ENCODE results near the gene CBX8. TPM values are rescaled to one million over a fixed set of nuclear protein-coding genes. Genes with fewer than 3 reads are reported as not detected.
A peak's percentile ranks its signal among the peaks of the same experiment; 100 is the strongest.

Gene CBX8
- polyA plus RNA-seq, 1 experiment = 0.37 TPM

GRCh38 chr17:79750650-79751545, 46.0 kb downstream of the CBX8 start:
- CTCF ChIA-PET = interaction anchor here (1.0 kb wide), 1 partner anchor 10 kb away, joined by 3 read pairs; no protein-coding TSS in a partner anchor
- Histone ChIP-seq H3K27ac (ENCODE audit: low read depth, low read length) (no peak overlapping the region), H3K27me3 (ENCODE audit: control insufficient read depth, insufficient read depth, low read length) (peaks cover 54% of the 10 kb centered on the region), H3K4me3 (ENCODE audit: low read depth, low read length) (no peak overlapping the region), H3K9me3 (ENCODE audit: control insufficient read depth, insufficient read depth, low read length) (no peaks in the 10 kb centered on the region; the same call in 1 of the 2 replicates)
- POLR2A ChIA-PET = no interaction called here
- no peak for TF ChIP-seq CTCF (IDR thresholded peaks at IDR 0.05; ENCODE audit: low read depth, low read length)
- no peak for DNase-seq (ENCODE audit: low read depth, low spot score)

GRCh38 chr17:79749958-79750357, 46.9 kb downstream of the CBX8 start:
- no peak for DNase-seq (ENCODE audit: low read depth, low spot score)
- POLR2A ChIA-PET = no interaction called here
- TF ChIP-seq CTCF (IDR thresholded peaks at IDR 0.05; ENCODE audit: low read depth, low read length) = no peak
- Histone ChIP-seq H3K9me3 (ENCODE audit: control insufficient read depth, insufficient read depth, low read length) (no peaks in the 10 kb centered on the region; the same call in 1 of the 2 replicates), H3K4me3 (ENCODE audit: low read depth, low read length) (no peak overlapping the region), H3K27ac (ENCODE audit: low read depth, low read length) (no peak overlapping the region), H3K27me3 (ENCODE audit: control insufficient read depth, insufficient read depth, low read length) (peaks cover 58% of the 10 kb centered on the region)
- CTCF ChIA-PET = interaction anchor here (0.6 to 1.2 kb wide), 2 partner anchors 8 to 9 kb away, joined by 3 to 5 read pairs; no protein-coding TSS in a partner anchor

DNA sequence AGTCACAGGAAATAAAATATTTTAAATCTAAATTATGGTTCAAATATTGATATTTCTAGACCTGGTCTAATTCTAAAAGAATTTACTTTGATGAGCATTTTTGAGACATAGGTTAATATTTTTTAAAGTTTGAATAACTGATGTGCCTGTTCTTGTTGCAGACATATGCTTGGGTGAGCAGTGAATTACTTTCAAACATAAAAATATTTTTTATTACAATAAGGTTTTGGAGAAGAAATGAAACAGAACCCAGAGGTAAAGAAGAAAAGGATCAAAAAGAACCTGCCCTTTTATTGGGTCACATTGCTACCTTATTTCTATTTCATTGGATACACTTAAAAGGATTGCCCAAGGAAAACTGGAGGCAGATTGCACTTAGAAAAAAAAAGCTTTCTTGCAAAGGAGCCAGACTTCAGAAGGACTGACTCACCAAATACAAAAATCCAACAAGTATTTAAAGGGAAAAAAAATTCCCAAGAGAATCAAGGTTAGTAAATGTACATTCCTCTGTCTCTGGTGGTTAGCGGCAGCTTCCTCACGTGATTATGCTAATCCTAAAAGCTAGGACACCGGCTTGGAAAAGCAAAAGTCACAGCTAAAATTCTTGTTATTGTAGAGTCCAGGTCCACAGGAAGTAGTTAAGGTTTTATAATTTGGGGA, 47.6 kb downstream of the CBX8 start:
- POLR2A ChIA-PET = no interaction called here
- CTCF ChIA-PET = interaction anchor here (1.2 kb wide), 1 partner anchor 8 kb away, joined by 5 read pairs; no protein-coding TSS in a partner anchor
- Histone ChIP-seq H3K27ac (ENCODE audit: low read depth, low read length) (no peak overlapping the region), H3K4me3 (ENCODE audit: low read depth, low read length) (no peak overlapping the region), H3K27me3 (ENCODE audit: control insufficient read depth, insufficient read depth, low read length) (peaks cover 55% of the 10 kb centered on the region), H3K9me3 (ENCODE audit: control insufficient read depth, insufficient read depth, low read length) (no peaks in the 10 kb centered on the region; the same call in 1 of the 2 replicates)
- peak; percentile 33 for DNase-seq (ENCODE audit: low read depth, low spot score)
- TF ChIP-seq CTCF (IDR thresholded peaks at IDR 0.05; ENCODE audit: low read depth, low read length) = no peak

- DNase-seq (ENCODE audit: low read depth, low spot score) = no peak
- POLR2A ChIA-PET = no interaction called here
- no peak overlapping the region for H3K4me3 ChIP-seq (ENCODE audit: low read depth, low read length)
- peaks cover 53% of the 10 kb centered on the region for H3K27me3 ChIP-seq (ENCODE audit: control insufficient read depth, insufficient read depth, low read length)
- no peaks in the 10 kb centered on the region; the same call in 1 of the 2 replicates for H3K9me3 ChIP-seq (ENCODE audit: control insufficient read depth, insufficient read depth, low read length)
- no peak overlapping the region for H3K27ac ChIP-seq (ENCODE audit: low read depth, low read length)
- CTCF ChIA-PET = interaction anchor here (1.2 kb wide), 1 partner anchor 8 kb away, joined by 5 read pairs; no protein-coding TSS in a partner anchor
- TF ChIP-seq CTCF (IDR thresholded peaks at IDR 0.05; ENCODE audit: low read depth, low read length) = no peak
These were observed 48.4 kb downstream of the CBX8 start for GRCh38 chr17:79748295-79749099.
